Measurements from ENCODE around the gene C22orf39.

C22orf39 gene

DNA sequence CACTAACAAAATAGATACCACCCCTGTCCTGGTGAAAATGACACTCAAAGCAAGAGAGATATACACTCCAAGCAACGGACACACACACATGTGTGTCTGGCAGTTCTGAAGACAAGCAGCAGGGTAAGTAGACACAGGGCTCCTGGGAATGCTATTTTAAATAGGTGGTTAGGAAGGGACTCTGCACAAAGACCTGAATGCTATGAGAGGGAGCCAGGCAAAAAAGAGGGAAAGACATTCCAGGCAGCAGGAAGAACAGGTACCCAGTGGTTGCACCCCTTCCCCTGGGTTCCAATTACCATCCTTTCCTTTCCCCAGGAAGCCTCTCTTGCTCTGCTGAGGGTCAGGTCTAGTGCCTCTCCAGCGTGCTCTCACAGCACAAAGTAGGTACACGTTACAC is 28.5 kb upstream of the C22orf39 start:
- DNase-seq, result no peak

DNA sequence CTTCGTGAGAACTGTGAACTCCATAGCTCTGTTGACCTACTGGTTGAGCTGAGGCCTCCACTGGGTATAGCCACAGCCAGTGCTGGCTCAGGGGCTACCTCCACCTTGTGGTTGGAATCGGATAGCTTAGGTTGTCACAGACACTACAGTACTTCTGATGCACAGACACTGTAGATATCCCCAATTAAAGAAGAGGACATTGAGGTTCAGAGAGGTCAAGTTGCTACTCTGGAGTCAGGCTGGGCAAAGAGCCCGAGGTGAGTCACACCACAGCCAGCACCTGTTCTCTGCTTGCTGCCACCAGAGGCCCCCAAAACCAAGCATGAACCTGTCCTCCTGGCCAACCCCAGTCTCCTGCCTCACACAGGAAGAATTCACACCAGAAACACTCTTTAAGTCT is 26.1 kb upstream of the C22orf39 start:
- DNase-seq, result no peak

DNA sequence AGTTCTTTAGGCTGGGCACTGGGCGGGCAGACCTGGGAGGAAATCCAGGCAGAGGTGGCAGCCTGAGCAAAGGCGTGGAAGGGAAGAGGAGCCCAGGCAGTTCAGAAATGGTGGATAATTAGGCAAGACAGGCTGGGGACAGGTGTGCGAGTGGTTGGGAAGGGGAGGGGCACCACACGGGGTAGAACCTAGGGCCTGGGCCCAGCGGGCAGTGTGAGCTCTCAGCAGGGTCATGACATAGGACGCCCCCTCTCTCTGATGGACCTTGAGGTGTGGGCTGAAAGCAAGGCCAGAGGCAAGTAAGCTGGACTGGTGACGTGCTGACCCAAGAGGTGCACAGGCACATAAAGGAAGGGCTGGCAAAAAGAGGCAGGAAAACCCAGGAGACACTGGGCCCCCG is 24.7 kb upstream of the C22orf39 start:
- no peak for DNase-seq

DNA sequence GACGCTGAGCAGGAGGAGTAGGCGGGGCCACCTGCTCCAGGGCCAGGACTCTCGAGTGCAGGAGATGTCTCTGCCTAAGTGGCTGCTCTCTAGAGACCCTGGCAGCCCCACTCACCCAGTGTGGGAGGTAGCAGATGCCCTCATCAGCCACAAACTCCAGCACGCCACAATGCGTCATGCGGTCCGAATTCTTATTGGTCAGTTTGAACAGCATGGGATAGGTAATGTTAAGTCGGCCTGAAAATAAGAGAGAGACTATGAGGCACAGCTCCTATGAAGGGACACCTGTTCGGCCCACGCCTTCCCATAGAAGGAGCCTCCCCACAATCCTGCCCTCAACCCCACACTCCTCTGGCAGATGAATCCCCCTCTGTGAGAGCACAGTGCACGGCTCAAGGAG is 24.1 kb upstream of the C22orf39 start:
- DNase-seq, result no peak

DNA sequence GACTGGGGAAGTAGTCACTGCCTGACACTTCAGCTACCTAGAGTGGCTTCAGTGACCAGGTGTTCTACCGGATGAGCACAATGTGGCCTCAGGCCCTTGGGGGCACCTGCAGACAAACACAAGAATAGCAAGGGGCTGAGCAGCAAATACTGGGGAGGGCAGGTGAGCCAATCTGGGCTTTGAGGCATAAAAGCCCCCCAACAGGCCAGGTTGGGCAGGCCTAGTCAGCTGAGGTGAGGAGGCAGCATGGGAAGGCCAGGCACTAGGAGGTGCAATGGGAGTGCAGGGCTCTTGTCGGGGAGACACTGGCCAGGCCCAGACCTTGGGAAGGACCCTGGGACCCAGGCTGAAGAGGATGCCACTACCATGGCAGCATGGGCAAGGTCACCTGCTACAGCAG is 22.5 kb upstream of the C22orf39 start:
- no peak for DNase-seq

DNA sequence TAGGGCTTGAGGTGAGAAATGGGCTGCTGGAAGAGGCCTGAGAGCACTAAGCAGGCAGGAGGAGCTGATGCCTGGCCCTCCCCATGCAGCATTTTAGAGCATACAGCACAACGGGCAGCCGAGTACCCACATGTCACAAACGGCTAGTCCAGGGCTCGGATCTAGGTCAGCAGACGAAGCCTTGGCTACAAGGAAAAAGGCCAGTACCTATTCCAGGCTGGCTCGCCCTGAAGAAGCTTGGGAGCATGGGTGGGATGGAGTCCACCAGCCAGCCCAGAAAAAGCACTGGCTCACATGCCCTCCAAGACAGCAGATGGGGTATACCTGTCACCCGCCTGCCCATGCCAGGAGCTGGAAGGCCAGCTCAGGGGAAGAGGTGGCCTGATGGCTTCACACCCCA is 21.9 kb upstream of the C22orf39 start:
- no peak for DNase-seq

DNA sequence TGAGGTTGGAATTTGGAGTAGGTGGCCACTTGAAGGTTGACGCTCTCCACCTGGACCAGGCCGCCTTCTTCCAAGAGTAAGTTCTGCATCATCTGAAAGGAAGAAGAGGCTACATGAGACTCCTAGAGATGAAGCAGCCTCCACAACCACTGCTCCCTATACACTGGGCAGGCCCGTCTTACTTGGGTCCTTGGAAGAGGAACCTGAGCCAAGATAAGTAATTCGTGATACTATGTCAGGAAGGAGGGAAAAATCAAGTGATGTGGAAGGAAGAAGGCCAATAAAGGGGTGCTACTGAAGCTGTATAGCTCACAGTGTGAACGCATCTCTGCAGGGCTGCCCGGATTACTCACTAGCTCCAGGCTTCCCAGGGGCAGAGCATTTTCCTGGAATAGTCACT is 20.4 kb upstream of the C22orf39 start:
- DNase-seq, result no peak

DNA sequence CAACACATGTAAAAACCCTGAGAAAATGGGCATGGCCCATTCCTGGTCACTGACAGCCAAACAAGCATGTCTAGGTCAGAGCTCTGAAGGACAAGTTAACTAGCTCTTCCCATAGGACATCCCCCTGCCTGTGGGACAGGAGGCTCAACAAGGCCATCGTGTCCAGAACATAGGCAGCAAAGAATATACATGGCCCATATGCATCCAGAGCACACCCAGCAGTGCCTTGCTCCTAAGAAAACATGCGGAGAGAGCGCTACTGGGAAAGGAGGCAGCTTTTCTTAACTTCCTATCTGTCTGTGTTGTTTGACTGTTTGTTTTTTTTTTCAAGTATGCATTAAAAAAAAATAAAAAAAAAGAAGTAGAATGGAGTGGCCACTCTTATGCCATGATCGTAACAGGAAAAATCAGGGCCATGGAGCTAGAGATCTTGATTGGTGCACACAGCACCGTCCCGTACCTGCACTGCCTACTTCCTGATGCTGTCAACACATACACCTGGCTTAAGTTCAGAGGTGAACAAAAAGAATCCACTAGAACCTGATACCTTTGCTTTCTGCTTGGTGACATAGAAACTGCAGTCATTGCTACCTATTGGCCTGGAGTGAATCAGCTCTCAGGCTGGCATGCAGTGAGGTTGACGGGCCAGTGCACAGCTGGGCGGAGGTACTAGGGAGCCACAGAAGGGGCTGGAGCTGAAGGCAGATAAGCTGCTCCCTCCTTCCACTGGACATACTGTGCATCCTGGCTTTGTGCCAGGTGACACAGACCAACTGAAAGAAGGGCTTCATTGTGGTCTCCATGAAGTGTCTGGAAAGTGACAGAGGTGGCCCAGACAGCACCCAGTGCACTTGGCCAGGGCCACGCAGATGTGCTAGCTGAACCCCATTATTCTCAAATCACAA is 19.6 kb upstream of the C22orf39 start:
- DNase-seq, result no peak

DNA sequence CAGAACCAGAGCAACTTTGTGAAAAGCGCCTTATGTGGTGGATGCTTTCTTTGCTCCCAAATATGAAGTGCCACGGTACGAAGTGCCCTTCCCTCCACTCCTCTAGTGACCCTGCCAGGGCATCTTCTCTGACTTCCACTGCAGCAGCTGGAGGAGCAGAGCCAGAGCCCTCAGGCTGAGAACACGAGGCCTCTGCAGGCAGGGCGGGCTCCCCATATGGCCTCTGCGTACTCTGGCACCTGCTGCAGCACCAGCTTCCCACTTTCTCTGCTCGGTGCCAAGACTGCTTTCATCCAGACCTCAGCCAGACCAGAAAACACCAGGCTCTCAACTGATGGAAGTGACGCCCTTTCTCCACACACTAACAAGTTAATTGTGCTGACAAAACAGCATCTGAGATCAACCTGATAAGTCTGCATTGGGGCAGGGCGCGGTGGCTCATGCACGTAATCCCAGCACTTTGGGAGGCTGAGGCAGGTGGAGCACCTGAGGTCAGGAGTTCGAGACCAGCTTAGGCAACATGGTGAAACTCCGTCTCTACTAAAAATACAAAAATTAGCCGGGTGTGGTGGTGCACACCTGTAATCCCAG is 18.7 kb upstream of the C22orf39 start:
- no peak for DNase-seq

DNA sequence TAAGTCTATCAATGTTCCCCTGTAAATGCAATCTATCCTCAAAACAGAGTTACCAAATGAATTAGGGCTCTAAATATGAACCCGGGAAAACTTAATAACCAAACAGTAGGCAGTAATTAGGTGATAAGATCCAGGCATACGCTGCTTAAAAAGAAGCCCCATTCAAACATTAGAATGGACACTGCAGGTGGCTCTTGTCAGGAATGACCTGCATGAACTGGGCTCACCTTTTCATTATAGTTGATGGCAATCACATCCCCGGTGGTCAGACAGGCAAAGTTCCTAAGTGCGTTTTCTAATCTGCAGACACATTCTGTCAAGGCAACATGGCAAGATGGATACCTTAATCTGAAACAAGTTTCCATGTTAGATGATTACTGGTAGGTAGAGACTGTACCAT is 17.5 kb upstream of the C22orf39 start:
- DNase-seq, result no peak

DNA sequence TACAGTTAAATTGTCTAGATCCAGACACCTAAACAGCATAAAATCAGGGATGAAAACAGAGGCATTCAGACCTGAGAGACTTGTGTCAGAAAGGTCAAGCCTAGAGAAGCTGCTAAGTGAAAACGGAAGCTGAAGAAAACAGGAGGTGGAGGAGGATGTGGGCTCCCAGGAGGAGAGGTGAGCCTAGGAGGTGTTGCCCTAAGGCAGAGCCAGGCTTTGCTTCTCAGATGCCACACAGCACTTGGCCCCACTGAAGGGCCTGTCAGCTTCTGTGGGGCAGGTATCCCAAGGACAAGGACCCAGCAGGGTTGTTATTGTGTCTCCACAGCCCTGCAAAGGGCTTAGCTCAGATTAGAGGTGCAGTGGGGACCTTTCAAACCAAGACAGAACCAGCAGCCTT is 17.0 kb upstream of the C22orf39 start:
- DNase-seq, result no peak

DNA sequence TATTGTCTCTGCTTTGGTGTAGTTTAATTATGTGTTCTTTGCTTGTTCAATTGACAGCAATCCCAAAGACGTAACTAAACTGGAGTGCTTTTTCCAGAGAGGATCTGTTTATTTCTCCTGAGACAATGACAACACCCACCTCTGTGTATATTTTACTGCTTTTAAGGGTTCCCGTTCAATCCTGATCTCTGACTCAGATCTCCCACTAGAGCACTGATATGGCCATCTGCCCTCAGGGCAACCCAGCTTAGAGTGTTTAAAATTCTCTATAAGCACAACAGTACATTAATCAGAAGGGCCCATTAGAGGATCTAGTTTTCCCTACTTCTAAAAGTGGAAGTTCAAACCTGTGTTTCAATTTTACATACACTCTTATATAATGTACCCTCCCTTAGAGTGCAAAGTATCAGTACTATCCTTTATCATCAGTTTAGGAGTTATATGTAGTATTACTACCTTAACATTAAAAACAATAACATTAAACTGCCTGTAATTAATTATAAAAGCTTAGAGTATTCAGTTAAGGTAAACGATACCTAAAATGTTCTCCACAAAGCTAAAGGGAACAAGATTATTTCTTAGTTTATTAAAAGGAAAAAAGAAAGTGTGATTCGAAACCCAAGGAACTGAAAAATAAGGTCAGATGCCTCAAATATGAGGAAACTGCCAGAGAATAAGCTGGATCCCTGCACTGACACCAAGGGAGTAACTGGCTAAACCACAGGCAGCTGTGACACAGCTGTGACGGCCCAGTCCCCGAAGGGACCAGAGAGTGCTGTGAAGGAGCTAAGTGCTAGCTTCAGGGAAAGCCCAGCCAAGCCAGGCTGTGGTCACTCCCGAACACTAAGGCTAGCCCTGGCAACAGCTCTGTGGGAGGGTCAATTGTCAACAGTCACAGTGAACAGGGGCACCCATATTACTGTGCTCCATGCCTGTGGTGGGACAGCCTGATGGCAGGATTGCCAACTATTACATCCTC is 16.3 kb upstream of the C22orf39 start:
- no peak for DNase-seq

DNA sequence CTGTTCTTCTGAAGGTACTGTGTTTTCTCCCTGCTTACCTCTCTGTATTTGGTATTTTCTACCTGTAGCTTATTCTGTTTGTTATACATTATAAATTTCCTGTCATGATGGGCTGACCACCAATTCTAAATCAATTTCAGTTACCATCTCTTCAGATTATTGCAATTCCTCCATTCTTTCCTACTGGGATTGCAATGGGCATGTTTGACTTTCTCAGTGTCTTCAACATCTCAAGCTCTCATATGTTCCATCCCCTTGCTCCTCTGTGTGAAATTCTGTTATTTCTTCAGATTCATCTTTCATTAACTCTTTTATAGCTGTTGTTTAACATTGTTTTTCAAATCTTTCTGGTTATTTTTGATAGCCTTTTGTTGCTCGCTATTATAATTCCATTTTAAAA is 15.5 kb upstream of the C22orf39 start:
- no peak for DNase-seq

DNA sequence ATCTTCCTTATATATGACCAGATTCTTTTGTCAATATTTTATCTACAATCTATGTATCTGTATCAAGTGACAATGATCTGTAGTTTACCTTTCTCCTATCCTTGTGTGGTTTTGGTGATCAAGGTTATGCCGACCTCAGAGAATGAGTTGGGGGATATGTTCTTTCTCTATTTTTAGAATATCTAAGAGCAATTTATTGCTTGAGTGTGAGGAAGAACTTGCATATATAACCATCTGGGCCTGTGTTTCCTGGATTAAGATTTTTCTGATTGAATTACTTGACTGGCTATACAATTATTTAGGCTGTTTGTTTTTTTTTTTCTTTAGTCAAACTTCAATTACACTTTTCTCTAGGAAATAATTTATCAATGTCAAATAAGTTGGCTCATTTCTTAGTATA is 14.0 kb upstream of the C22orf39 start:
- no peak for DNase-seq

DNA sequence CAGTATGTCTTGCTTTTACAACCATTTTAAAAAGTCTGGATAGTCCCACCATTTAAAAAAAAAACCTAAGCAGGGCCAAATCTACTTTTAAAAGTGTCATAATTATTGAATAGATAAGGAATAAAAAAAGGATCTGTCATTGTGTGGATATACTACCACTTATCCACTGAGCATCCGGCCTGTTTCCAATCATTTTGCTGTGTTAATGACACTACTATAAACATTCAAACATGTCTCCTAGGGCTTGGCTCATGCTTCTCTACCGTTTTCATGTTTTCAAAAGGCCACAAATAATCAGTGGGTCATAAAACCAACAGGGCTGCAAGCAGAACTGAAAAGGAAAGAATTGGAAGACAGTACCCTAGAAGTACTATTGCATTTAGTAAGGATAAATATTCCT is 12.5 kb upstream of the C22orf39 start:
- DNase-seq, result no peak

DNA sequence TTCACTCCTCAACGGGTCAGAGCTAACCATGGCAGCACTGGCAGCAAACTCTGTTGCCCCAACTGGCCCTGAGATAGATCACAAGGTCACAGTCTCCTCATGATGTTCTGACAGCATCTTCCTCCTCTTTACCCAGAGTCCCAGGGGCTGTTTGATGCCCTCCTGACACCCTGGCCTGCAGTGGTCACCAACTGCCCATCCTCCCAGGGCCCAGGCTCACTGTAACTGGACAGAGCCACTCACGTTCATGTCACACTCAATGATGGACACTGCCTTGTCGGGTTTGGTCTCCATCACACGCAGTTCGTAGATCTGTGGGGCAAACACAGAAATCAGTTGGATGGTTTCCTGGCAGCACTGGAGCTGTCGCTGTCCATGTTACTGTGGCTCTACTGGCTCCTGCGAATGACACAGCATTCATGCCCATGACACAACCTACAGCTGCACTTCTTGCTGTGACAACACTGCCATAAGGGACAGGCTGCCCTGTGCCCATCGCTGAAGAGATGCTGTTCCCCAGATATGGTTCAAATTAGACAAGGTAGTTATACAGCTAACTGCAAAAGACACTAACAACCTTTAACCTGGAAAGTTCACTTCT is 10.4 kb upstream of the C22orf39 start:
- no peak for DNase-seq

DNA sequence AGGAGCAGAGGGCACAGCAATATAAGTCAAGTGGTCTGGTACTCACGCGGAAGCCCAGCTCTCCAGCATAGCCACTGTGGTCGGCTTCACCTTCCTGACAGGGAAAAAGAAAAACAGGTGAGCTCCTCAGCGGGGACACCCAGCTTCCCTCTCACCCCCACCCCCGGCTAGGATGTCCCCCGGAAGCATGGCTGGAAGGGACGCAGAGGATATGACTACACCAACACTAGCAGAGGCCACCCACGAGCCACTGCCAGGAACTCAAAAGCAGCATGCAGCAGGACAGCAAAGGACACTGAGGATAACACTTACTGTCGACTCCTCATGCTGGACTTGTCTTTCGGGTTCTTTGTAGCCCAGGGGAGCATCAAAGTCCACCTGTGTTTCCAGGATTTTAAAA is 9.0 kb upstream of the C22orf39 start:
- no peak for DNase-seq

DNA sequence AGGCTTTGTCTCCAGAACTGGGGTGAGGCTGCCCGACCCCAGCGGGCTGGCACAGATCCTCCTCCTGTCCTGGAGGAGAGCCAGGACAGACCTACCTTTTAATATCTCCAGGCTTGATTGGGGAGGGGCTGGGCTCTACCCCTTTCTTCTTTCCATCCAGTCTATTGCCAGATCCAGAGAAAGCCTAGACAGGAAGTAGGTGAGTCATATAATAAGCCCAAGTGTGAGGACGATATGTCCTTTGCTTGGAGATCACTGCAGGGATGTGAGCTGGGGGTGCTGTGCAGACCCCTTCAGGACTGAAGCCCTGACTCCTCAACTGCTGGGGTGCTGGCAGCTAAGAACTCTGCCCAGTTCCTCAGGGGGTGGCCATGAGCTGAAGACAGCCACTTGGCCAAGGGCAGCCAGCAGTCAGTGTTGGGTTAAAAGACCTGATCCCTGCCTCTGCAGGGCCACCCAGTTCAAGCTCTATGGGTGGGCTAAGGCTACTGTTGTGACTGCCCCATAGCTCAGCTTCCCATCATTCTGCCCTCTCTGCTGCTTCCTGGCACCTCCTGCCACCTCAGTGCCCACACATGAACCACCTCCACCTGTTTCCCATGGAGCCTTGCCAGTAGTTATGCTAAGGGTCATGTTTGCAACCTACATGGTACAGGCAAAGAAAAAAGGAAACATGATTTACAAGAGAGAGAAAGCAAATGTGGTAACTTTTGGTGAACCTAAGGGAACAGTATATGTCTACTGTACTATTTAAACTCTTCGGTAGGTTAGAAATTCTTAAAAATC is 8.3 kb upstream of the C22orf39 start:
- no peak for DNase-seq

DNA sequence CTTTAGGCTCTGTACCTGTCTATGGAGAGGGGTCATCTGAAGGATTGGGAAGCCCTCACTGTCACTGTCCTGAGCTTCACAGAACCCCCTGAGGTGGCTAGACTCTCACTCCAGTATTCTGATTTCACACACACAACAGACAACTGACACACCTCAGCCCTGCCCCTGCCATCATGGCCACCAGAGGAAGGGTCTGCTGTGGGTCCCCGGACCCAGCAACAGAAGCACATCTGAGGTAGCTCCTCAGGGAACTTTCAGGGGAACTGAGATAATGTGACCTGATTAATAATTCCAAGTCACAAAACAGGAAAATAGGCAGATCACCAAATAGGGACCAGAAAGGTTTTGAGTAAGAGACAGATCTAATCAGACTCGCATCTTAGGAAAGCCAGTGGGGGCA is 7.5 kb upstream of the C22orf39 start:
- no peak for DNase-seq

DNA sequence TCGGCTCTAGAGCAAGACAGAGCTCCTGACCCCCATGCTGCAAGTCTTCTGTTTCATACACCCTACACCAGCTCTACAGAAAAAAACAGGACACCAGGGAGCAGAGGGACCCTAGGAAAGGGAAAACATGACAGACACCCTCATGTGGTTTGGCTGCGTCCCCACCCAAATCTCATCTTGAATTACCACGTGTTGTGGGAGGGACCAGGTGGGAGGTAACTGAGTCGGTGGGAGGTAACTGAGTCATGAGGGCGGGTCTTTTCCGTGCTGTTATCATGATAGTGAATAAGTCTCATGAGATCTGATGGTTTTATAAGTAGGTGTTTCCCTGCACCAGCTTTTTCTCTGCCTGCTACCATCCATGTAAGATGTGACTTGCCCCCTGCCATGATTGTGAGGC is 6.6 kb upstream of the C22orf39 start:
- DNase-seq, result no peak

DNA sequence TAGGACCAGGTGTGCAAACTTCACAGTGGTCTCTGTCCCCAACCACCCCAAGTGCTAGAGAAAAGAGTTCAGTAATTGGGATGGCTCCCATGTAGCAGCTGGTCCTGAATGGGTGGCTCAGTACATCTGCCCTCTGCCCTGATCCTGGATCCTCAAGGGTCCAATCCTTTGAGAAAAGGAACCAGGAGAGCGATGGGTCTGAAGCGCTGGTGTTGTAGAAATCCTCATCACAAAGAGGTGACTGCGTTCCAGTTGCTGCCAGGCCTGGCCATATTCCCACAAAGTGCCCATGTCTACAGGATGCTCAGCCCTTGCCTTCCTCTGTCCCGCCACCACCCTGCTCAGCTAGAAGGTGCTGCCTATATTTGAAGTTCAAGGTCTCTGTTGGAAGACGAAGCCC is 6.2 kb upstream of the C22orf39 start:
- DNase-seq, result no peak

DNA sequence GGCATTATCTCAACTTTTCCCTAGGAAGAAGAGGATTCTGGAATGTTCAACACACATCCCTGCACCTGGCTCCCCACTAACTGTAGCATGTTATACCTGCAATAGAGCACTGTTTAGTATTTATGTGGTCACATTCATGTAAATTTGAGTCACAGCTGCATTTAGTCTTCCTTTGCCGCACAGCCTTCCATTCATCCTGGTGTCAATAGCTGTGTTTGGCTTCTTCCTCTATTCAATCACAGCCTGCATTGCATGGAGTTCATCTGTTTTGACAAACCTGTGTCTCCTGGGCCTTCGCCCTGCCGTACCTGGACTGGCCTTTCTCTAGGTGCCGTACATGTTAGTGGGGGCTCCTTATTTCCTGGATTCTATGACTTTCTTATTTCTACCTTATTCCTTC is 4.1 kb upstream of the C22orf39 start:
- no peak for DNase-seq
